Omental fat pad (tissue), 4 donors: ENCODE results near the gene TFG. TPM values are rescaled to one million over a fixed set of nuclear protein-coding genes. Genes with fewer than 3 reads are reported as not detected.

Source experiments
- ATAC-seq: fragments of 150-250 bp; one replicate; pipeline ENCODE4 v1.9.1; 2016; ENCODE audit warnings: mild to moderate bottlenecking, moderate library complexity; ENCODE audit not compliant: low FRiP score
- DNase-seq: peaks from one replicate; pipeline ENCODE4 v3.0.0-alpha.2; 2019; ENCODE audit warnings: low spot score
- total RNA-seq, 4 donors: library from RNA; depleted of rRNA; stranded (reverse); fragments of >200 nt; gene quantifications; one replicate each; pipeline ENCODE4 v1.1.0, GENCODE V29; 2016
- TF ChIP-seq, protein P1 (sequence below), 3 donors: fragments of 450-650 bp; IDR thresholded peaks; one replicate each; pipeline ENCODE4 v1.5.1; 2016 to 2017; ENCODE audit warnings: antibody characterized with exemption in 3 of 3, mild to moderate bottlenecking in 3 of 3, moderate library complexity in 2 of 3

TFG gene
- total RNA-seq, 4 donors from 2014 or later = 59.3 to 108 (median 91.3) TPM

DNA sequence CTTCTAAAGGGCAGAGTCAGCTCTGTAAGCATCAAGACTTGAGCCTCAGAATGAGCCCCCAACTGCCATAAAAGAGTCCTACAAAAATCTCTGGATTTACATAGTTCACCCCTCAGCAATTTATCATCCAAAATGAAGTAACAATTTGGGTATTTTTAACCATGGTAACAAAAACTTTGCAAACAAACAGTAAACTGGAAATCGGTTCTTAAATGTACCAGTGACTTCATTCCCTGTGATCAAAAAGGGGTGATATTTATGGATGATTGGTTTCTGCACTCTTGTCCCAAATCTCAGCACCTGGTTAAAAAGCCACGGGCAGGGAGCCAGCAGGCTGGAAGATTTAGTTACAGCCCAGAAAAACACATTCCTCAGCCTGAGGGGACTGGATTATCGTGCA is 73.6 kb downstream of the TFG start:
- no peak for ATAC-seq
- no peak for DNase-seq
- TF ChIP-seq, protein P1, sequence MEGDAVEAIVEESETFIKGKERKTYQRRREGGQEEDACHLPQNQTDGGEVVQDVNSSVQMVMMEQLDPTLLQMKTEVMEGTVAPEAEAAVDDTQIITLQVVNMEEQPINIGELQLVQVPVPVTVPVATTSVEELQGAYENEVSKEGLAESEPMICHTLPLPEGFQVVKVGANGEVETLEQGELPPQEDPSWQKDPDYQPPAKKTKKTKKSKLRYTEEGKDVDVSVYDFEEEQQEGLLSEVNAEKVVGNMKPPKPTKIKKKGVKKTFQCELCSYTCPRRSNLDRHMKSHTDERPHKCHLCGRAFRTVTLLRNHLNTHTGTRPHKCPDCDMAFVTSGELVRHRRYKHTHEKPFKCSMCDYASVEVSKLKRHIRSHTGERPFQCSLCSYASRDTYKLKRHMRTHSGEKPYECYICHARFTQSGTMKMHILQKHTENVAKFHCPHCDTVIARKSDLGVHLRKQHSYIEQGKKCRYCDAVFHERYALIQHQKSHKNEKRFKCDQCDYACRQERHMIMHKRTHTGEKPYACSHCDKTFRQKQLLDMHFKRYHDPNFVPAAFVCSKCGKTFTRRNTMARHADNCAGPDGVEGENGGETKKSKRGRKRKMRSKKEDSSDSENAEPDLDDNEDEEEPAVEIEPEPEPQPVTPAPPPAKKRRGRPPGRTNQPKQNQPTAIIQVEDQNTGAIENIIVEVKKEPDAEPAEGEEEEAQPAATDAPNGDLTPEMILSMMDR (IDR thresholded peaks at IDR 0.05) = no peak

DNA sequence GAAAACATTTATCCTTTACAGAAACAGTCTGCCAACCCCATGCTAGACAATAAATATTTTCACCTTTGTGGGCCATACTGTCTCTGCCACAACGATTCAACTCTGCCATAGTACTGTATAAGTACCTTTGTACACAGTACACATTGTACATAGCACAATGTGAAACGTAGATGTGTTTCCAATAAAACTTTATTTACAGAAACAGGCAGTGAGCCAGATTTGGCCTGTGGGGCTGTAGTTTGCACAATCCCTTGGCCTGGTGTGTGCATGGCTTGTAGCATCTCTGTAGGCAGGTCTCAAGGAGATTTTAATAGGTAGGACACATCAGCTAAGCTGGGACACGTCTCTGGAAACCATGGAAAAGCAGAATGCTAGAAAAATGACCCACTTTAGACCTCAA is 74.3 kb downstream of the TFG start:
- ATAC-seq (no peak), DNase-seq (no peak)
- TF ChIP-seq, protein P1 (IDR thresholded peaks at IDR 0.05) = no peak

DNA sequence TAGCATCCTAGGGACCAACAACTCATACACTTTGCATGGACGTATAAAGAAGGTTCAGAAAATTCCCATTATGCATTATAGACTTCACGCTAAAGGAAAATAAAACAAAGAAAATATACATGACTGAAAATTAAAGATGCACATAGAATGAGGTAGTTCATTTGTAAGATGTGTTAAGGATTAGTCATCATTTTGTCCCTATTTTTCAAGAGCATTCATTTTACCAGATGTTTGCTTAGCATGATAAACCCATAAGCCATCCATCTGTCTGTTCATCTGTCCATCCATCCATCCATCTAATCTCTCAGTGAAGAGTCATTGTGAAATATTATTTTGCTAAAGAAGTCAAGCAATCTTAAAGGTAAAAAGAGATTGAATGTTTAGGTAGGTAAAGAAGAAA is 80.3 kb downstream of the TFG start:
- no peak for ATAC-seq
- TF ChIP-seq, protein P1 (IDR thresholded peaks at IDR 0.05) = no peak
- no peak for DNase-seq

DNA sequence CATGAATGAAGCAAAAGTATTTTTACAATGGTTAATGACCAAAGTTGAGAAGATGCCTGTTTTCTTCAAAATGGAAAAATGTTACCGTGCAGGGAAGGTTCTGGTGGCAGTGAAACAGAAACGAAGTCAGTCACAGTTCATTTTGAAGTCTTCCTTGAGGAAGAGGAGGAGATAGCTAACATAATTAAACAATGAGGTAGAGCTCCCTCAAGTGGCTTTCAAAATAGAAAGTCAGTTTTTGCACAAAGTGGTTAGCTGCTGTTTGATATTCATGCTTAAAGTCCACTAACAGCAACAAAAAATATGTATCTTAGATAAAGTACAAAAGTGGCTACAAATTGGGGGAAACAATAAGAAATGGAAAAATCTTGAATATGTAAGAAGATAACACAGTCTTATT is 87.3 kb downstream of the TFG start:
- ATAC-seq (no peak), DNase-seq (no peak)
- TF ChIP-seq, protein P1 (IDR thresholded peaks at IDR 0.05) = no peak

DNA sequence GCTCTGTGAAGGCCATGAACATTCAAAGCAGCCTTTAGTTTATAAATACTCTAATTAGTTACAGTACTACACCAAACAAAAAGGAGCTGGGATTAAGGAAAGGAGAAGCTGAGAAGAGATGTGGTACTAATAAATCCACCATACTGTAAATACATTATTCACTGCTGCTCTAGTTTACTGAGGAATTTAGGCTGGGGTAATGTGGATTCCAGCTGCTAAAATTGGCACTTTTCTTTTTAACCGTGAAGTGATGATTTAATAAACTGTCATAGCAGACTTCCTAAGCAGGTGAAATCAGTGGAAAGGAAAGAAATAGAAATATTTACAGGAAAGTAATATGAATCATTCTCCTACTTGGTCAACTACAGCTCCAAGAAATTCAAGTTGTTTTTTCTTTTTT is 88.7 kb downstream of the TFG start:
- DNase-seq (no peak), ATAC-seq (no peak)
- TF ChIP-seq, protein P1 (IDR thresholded peaks at IDR 0.05) = no peak

Other genes starting within 250 kb of the TFG start
- gene TMEM45A, start 216.9 kb upstream of the TFG start, total RNA-seq = 10 to 100 TPM in 3 of 4 donors, 1 to 10 TPM in 1; 6.8 to 36.7 (median 26.1) TPM
- gene ADGRG7, start 99.9 kb upstream of the TFG start, total RNA-seq = not detected